GM13977 (cell line): ENCODE results near the gene AFDN.

ENCODE experiments used
- DNase-seq: peaks from one replicate; pipeline ENCODE4 v3.0.0; 2012; ENCODE audit warnings: low spot score
- CTCF ChIP-seq: IDR thresholded peaks from 2 replicates; pipeline ENCODE4 v1.5.1; 2012; ENCODE audit warnings: mild to moderate bottlenecking, control low read depth; ENCODE audit not compliant: insufficient read depth; ENCODE audit errors: extremely low read depth, missing control alignments
- in situ Hi-C: fragments of 300-500 bp; cut with MboI; formaldehyde crosslinking; loops from one replicate; pipeline ENCODE4 v1.12.0; 2022; ENCODE audit warnings: low sequenced_read_pairs, low pct_unique_long_range_greater_than_20kb, mixed read lengths, inconsistent platforms; ENCODE audit not compliant: unreplicated experiment

Gene AFDN

GRCh38 chr6:167866642-167867041, 39.9 kb downstream of the AFDN start:
- in situ Hi-C loops = no loop called here
- no peak for DNase-seq
- no peak for TF ChIP-seq CTCF

- DNase-seq = no peak
- in situ Hi-C loops = no loop called here
- TF ChIP-seq CTCF = no peak
These were observed 43.6 kb downstream of the AFDN start for GRCh38 chr6:167870321-167870720.

GRCh38 chr6:167872538-167873210, 46.0 kb downstream of the AFDN start:
- no peak for DNase-seq
- no peak for TF ChIP-seq CTCF
- in situ Hi-C loops = no loop called here

GRCh38 chr6:167877994-167878779, 51.5 kb downstream of the AFDN start:
- in situ Hi-C loops = no loop called here
- no peak for DNase-seq
- TF ChIP-seq CTCF = no peak

- in situ Hi-C loops = no loop called here
- no peak for DNase-seq
- TF ChIP-seq CTCF = no peak
These were observed 52.9 kb downstream of the AFDN start for GRCh38 chr6:167879612-167880011.

GRCh38 chr6:167881327-167881726, 54.6 kb downstream of the AFDN start:
- no peak for TF ChIP-seq CTCF
- no peak for DNase-seq
- in situ Hi-C loops = no loop called here
